Nephron (organoid): ENCODE data around the gene PCOLCE2.

Source experiments
- H3K27ac Mint-ChIP-seq, 3 experiments: 2 replicates each; pipeline ENCODE4 v1.8.0; 2020; ENCODE audit warnings: mixed read lengths in 3 of 3, mild to moderate bottlenecking in 2 of 3, moderate library complexity in 1 of 3
- H3K27me3 Mint-ChIP-seq: 2 replicates; pipeline ENCODE4 v1.8.0; 2021; ENCODE audit warnings: low read depth, mild to moderate bottlenecking, moderate library complexity, mixed read lengths
- H3K36me3 Mint-ChIP-seq: 2 replicates; pipeline ENCODE4 v1.8.0; 2020; ENCODE audit warnings: low read depth, mixed read lengths
- H3K4me1 Mint-ChIP-seq: 2 replicates; pipeline ENCODE4 v1.8.0; 2020; ENCODE audit warnings: mixed read lengths
- H3K4me3 Mint-ChIP-seq, 3 experiments: 2 replicates each; pipeline ENCODE4 v1.8.0; 2020; ENCODE audit warnings: mild to moderate bottlenecking in 3 of 3, mixed read lengths in 3 of 3, moderate library complexity in 2 of 3
- H3K9me3 Mint-ChIP-seq: 2 replicates; pipeline ENCODE4 v1.8.0; 2020; ENCODE audit warnings: mixed read lengths
- CTCF ChIP-seq, 3 experiments: fragments of 200-600 bp; sonication (generic); IDR thresholded peaks; one replicate each; pipeline ENCODE4 v1.5.0; 2021; ENCODE audit warnings: antibody characterized with exemption in 3 of 3; ENCODE audit not compliant: unreplicated experiment in 3 of 3

PCOLCE2 gene

GRCh38 chr3:142916605-142917004 lies 27.7 kb upstream of the PCOLCE2 start:
- no peaks in the 10 kb centered on the region for H3K36me3 Mint-ChIP-seq
- peaks cover 10% of the 10 kb centered on the region for H3K9me3 Mint-ChIP-seq
- no peaks in the 10 kb centered on the region for H3K27me3 Mint-ChIP-seq
- peaks cover 5% of the 10 kb centered on the region for H3K4me1 Mint-ChIP-seq
- TF ChIP-seq CTCF (IDR thresholded peaks at IDR 0.05; ENCODE audit: unreplicated experiment in 3 of 3): no peak
- H3K27ac Mint-ChIP-seq: no peak overlapping the region
- H3K4me3 Mint-ChIP-seq: no peak overlapping the region

DNA sequence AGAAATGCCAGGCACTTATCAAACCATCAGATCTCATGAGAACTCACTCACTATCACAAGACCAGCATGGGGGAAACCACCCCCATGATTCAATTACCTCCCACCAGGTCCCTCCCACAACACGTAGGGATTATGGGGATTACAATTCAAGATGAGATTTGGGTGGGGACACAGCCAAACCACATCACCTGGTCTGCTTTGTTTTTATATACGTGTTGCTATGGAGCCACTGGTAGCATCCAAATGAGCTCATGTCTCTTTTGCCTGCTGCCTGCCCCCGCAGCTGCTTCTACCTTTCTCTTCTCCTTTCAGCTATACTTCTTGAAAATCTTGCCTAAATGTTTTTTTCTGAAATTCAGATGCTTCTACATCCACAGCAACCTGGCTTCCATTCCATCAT lies 26.8 kb upstream of the PCOLCE2 start:
- Mint-ChIP-seq H3K27ac (no peak overlapping the region), H3K4me1 (peaks cover 5% of the 10 kb centered on the region), H3K27me3 (peaks cover 2% of the 10 kb centered on the region), H3K4me3 (no peak overlapping the region), H3K36me3 (no peaks in the 10 kb centered on the region), H3K9me3 (peaks cover 10% of the 10 kb centered on the region)
- TF ChIP-seq CTCF (IDR thresholded peaks at IDR 0.05; ENCODE audit: unreplicated experiment in 3 of 3): no peak

DNA sequence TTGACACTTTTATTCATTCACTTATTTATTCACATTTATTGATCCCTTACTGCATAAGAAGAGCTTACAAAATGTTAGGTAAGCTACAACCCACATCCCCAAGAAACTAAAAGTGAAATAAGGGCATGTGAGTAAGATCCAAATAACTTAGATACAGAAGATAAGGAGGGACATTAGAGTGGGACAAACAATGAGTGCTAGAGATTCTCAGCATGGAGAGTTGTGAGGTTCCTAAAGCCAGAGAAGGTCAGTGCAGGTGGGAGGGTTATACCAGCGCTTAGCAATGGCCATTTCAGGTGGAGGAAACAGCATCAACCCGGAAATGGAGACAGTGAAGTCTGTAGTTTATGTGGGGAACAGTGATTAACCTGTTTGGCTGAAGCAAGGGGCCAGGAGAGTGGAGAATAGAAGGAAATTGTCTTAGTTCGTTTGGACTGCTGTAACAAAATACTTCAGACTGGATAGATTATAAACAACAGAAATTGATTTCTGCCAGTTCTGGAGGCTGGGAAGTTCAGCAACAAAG lies 25.5 kb upstream of the PCOLCE2 start:
- peaks cover 5% of the 10 kb centered on the region for H3K4me1 Mint-ChIP-seq
- peaks cover 7% of the 10 kb centered on the region for H3K27me3 Mint-ChIP-seq
- TF ChIP-seq CTCF (IDR thresholded peaks at IDR 0.05; ENCODE audit: unreplicated experiment in 3 of 3): no peak
- no peak overlapping the region for H3K4me3 Mint-ChIP-seq
- peaks cover 5% of the 10 kb centered on the region for H3K9me3 Mint-ChIP-seq
- no peak overlapping the region for H3K27ac Mint-ChIP-seq
- no peaks in the 10 kb centered on the region for H3K36me3 Mint-ChIP-seq

- H3K27ac Mint-ChIP-seq: no peak overlapping the region
- no peak overlapping the region for H3K4me3 Mint-ChIP-seq
- TF ChIP-seq CTCF (IDR thresholded peaks at IDR 0.05; ENCODE audit: unreplicated experiment in 3 of 3): no peak
- peaks cover 7% of the 10 kb centered on the region for H3K27me3 Mint-ChIP-seq
- H3K4me1 Mint-ChIP-seq: peaks cover 5% of the 10 kb centered on the region
- H3K36me3 Mint-ChIP-seq: no peaks in the 10 kb centered on the region
- no peaks in the 10 kb centered on the region for H3K9me3 Mint-ChIP-seq
These were observed 24.5 kb upstream of the PCOLCE2 start for GRCh38 chr3:142913432-142913831.

GRCh38 chr3:142912402-142913172 lies 23.7 kb upstream of the PCOLCE2 start:
- no peak for TF ChIP-seq CTCF (IDR thresholded peaks at IDR 0.05; ENCODE audit: unreplicated experiment in 3 of 3)
- Mint-ChIP-seq H3K4me3 (no peak overlapping the region), H3K4me1 (peaks cover 5% of the 10 kb centered on the region), H3K27ac (no peak overlapping the region), H3K9me3 (no peaks in the 10 kb centered on the region), H3K36me3 (no peaks in the 10 kb centered on the region), H3K27me3 (peaks cover 7% of the 10 kb centered on the region)

GRCh38 chr3:142910280-142910679 lies 21.4 kb upstream of the PCOLCE2 start:
- TF ChIP-seq CTCF (IDR thresholded peaks at IDR 0.05; ENCODE audit: unreplicated experiment in 3 of 3): no peak
- Mint-ChIP-seq H3K36me3 (no peaks in the 10 kb centered on the region), H3K27ac (no peak overlapping the region), H3K4me1 (peaks cover 5% of the 10 kb centered on the region), H3K9me3 (no peaks in the 10 kb centered on the region), H3K4me3 (no peak overlapping the region), H3K27me3 (peaks cover 13% of the 10 kb centered on the region)
